Measurements from ENCODE around the gene PPT2.

The PPT2 gene, protein sequence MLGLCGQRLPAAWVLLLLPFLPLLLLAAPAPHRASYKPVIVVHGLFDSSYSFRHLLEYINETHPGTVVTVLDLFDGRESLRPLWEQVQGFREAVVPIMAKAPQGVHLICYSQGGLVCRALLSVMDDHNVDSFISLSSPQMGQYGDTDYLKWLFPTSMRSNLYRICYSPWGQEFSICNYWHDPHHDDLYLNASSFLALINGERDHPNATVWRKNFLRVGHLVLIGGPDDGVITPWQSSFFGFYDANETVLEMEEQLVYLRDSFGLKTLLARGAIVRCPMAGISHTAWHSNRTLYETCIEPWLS

DNA sequence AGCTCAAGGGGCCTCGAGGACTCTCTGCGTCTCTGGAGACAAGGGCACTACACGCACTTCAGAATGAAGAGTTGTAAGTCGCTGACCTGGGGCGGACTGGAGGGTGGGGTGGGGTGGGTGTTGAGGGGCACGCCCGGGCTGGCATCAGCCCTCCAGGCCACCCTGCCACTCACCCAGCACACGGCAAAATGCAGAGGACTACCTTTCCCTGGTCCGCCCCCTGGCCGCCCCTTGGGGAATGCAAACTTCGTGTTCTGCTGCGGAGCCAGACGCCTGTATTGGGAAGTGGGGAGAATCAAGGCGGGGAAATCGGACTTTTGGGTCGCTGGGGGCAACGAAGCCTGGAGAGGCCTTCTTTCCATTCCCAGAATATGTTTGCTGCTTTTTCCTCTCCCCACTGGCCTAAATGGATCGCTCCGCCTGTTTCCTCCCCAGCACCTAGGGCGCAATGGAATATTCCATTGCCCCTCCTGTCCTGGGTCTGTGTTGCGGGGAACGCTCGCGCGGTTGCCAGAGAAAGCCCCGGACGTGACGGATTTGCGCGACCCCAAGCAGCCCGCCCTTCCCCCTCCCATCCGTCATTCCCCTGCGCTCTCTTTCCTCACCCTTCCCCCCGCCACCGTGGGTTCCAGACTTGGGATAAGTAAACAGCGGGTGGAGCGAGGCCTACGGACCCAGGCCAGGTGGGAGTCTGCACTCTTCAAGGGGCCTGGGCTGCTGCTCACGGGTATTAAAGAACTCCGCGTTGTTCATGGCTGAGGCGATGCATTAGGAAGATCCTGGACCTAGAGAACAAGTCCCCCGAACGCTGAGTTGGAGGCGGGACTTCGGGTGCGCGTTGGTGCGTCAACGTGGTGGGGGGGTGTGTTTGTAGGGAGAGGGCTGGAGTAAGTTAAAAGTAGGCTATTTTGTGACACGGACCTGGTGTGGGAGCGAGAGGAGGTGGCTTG lies at the start of gene PPT2:
Gene PPT2 (plus strand): TSS at position 578 of the 950 bp plus-strand sequence. CDS start 454 bp downstream, outside the sequence.
- peak; percentile 88 for DNase-seq (ENCODE audit: low read depth)
- TF ChIP-seq CTCF (IDR thresholded peaks at IDR 0.05; ENCODE audit: insufficient read depth, low read depth, low read length, missing control alignments): peak; percentile 26
- peak within 1 kb of the TSS; percentile 94 for H3K4me3 ChIP-seq (ENCODE audit: low read length)

GRCh38 chr6:32105433-32105832 lies 48.5 kb upstream of the PPT2 start:
- no peak for DNase-seq (ENCODE audit: low read depth)
- TF ChIP-seq CTCF (IDR thresholded peaks at IDR 0.05; ENCODE audit: insufficient read depth, low read depth, low read length, missing control alignments): no peak
- no peak overlapping the region for H3K4me3 ChIP-seq (ENCODE audit: low read length)

GRCh38 chr6:32107406-32107805 lies 46.5 kb upstream of the PPT2 start:
- no peak for DNase-seq (ENCODE audit: low read depth)
- no peak overlapping the region for H3K4me3 ChIP-seq (ENCODE audit: low read length)
- TF ChIP-seq CTCF (IDR thresholded peaks at IDR 0.05; ENCODE audit: insufficient read depth, low read depth, low read length, missing control alignments): no peak

DNA sequence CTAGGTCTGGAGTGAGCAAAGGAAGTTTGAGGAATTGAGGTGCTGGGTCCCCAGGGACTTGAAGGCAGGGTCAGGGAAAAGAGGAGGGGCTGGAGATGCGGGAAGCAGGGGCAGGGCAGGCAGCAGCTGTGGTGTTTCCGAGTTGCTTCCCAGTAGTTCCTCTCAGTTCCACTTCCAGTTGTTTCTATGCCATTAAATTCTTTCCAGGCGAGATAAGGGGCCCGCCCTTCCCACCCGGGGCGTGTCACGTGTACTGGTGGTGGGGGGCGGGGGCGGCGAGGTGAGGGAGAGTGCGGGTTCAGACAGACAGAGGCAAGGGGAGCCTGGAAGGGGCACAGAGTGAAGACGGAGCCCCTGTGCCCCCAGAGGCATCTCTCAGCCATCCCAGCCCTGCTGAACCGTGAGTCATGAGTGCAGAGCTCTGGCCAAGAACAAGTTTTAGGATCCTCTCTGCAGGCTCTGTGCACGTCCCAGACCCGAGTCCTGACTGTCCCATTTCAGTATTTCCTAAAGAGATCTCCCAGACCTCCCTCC lies 45.8 kb upstream of the PPT2 start:
- DNase-seq (ENCODE audit: low read depth): no peak
- no peak for TF ChIP-seq CTCF (IDR thresholded peaks at IDR 0.05; ENCODE audit: insufficient read depth, low read depth, low read length, missing control alignments)
- H3K4me3 ChIP-seq (ENCODE audit: low read length): no peak overlapping the region

DNA sequence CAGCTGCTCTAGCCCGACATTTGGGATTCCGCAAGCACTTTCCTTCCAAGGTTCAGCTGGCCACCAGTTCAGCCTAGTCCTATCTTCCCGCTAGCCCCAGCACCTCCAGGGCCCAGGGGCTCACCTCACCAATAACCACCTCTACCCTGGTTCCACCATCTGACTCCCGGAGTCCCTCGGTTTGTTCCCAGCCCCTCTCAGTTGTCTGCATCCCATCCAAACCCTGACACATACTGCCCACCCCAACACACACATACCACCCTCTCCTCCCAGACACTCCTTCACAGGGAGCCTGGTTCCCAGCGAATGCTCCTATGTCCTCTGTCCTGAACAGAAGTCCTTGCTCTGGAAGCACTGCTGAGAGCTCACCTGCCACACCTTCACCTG lies 45.2 kb upstream of the PPT2 start:
- H3K4me3 ChIP-seq (ENCODE audit: low read length): no peak overlapping the region
- DNase-seq (ENCODE audit: low read depth): no peak
- TF ChIP-seq CTCF (IDR thresholded peaks at IDR 0.05; ENCODE audit: insufficient read depth, low read depth, low read length, missing control alignments): no peak

DNA sequence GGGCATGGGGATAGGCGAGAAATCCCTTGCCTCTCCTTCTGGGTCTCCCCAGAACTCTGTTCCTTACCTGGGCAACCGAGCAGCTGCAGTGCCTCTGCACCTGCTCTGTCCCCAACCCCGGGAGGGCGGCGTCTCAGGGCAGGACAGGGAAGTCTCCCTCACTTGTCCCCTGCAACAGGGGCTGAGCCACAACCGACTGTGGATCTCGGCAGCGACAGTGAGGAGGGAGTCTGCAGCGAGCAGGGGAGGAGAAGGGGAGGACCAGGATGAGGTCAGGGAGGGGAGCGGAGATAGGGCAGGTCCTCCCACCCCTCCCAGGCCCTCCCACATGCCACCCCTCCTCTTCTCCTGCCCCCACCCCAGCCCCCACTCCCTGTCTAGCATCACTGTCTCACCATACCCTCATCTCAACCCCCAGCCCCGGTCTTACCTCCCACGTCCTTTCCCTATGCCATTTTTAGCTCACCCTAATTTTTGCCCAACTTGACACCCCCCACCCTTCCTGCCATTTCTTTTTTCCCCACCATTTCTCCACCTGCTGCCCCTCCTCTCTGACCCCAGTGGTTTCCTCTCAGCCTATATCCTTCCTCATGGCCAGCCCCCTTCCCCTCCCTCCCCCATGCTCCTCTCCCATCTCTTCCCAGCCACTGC lies 44.7 kb upstream of the PPT2 start, which contains the start of gene TNXB:
Gene TNXB (minus strand): TSS at position 225 of the 651 bp plus-strand sequence. CDS start 11,140 bp downstream, outside the sequence.
- DNase-seq (ENCODE audit: low read depth): no peak
- TF ChIP-seq CTCF (IDR thresholded peaks at IDR 0.05; ENCODE audit: insufficient read depth, low read depth, low read length, missing control alignments): no peak
- no peak within 1 kb of the TSS for H3K4me3 ChIP-seq (ENCODE audit: low read length)

All from epithelial cell of esophagus (primary cell).